Measurements from ENCODE around the gene CKS2. TPM values are rescaled to one million over a fixed set of nuclear protein-coding genes. Genes with fewer than 3 reads are reported as not detected.

The CKS2 gene
- total and polyA plus RNA-seq, 2 experiments from 2014 or later, result 512 to 1,783 TPM

- TF ChIP-seq ZNF331 (CRISPR knock-in tag; IDR thresholded peaks at IDR 0.05; ENCODE audit: low read depth) (no peak), STAT1 (IDR thresholded peaks at IDR 0.05; ENCODE audit: unreplicated experiment) (no peak), NANOG (IDR thresholded peaks at IDR 0.05; ENCODE audit: borderline replicate concordance) (no peak), ZNF462 (CRISPR knock-in tag; IDR thresholded peaks at IDR 0.05) (no peak), ZNF114 (CRISPR knock-in tag; IDR thresholded peaks at IDR 0.05) (no peak), EZH2phosphoT487 (IDR thresholded peaks at IDR 0.05; ENCODE audit: unreplicated experiment) (no peak), JUNB (IDR thresholded peaks at IDR 0.05; ENCODE audit: unreplicated experiment) (no peak), ETS1 (IDR thresholded peaks at IDR 0.05) (no peak), REST (IDR thresholded peaks at IDR 0.05; ENCODE audit: unreplicated experiment) (no peak), POLR2AphosphoS5 (IDR thresholded peaks at IDR 0.05; ENCODE audit: low read depth) (no peak), CTCF (conservative IDR thresholded peaks at IDR 0.05; ENCODE audit: low read depth in 2 of 2) (no peak), EZH2 (IDR thresholded peaks at IDR 0.05; ENCODE audit: low read depth, unreplicated experiment) (no peak)
- Histone ChIP-seq H3K79me2 (replicated peaks; ENCODE audit: insufficient read depth) (peaks cover 21% of the 10 kb centered on the region), H3K4me1 (ENCODE audit: insufficient read depth) (no peaks in the 10 kb centered on the region), H3F3A (replicated peaks; ENCODE audit: low read depth) (no peaks in the 10 kb centered on the region), H3K9me2 (ENCODE audit: insufficient read depth) (no peaks in the 10 kb centered on the region), H3K36me3 (ENCODE audit: insufficient read depth) (peaks cover 59% of the 10 kb centered on the region), H3K4me2 (no peak overlapping the region), H3K27ac (ENCODE audit: low read depth) (no peak overlapping the region), H3K4me3 (no peak overlapping the region), H3K27me3 (ENCODE audit: insufficient read depth) (no peaks in the 10 kb centered on the region), H2AFZ (no peak overlapping the region), H4K20me1 (replicated peaks; ENCODE audit: insufficient read depth) (peaks cover 15% of the 10 kb centered on the region; the same call in 1 of the 2 replicates)
- H3K4me3 Mint-ChIP-seq, result no peak overlapping the region
- no peaks in the 10 kb centered on the region for H3K4me1 Mint-ChIP-seq
- H3K9me3 Mint-ChIP-seq, result no peaks in the 10 kb centered on the region
- no peak overlapping the region for H3K27ac Mint-ChIP-seq
- no peak for DNase-seq (ENCODE audit: low spot score)
- no peaks in the 10 kb centered on the region for H3K27me3 Mint-ChIP-seq (ENCODE audit: insufficient read depth, low read depth, poor library complexity)
- no peak for ATAC-seq
- H3K36me3 Mint-ChIP-seq (ENCODE audit: low read depth), result peaks cover 75% of the 10 kb centered on the region
Measured at GRCh38 chr9:89329917-89330316, 18.9 kb downstream of the CKS2 start.
